C4-2B (cell line): ENCODE data around the gene VSTM2L.

Experiments used
- H3K27ac ChIP-seq: fragments of 450-650 bp; 2 replicates; pipeline ENCODE4 v1.5.1; 2017
- CTCF ChIP-seq: fragments of 450-650 bp; conservative IDR thresholded peaks from 2 replicates; pipeline ENCODE4 v1.5.1; 2017; ENCODE audit warnings: mild to moderate bottlenecking
- ZFX ChIP-seq: fragments of 450-650 bp; IDR thresholded peaks from 2 replicates; pipeline ENCODE4 v1.6.1; 2017

The VSTM2L gene

GRCh38 chr20:37873884-37874283, 29.0 kb upstream of the VSTM2L start:
- TF ChIP-seq ZFX (no peak), CTCF (no peak)
- no peak overlapping the region for H3K27ac ChIP-seq

- TF ChIP-seq CTCF: no peak
- no peak for TF ChIP-seq ZFX
- H3K27ac ChIP-seq: no peak overlapping the region
Observed at GRCh38 chr20:37875460-37876175, 27.3 kb upstream of the VSTM2L start.

GRCh38 chr20:37876863-37877262, 26.1 kb upstream of the VSTM2L start:
- TF ChIP-seq ZFX: no peak
- no peak for TF ChIP-seq CTCF
- H3K27ac ChIP-seq: no peak overlapping the region

- no peak for TF ChIP-seq ZFX
- no peak for TF ChIP-seq CTCF
- H3K27ac ChIP-seq: no peak overlapping the region
Observed at GRCh38 chr20:37877832-37878772, 24.8 kb upstream of the VSTM2L start.

- H3K27ac ChIP-seq: no peak overlapping the region
- no peak for TF ChIP-seq ZFX
- TF ChIP-seq CTCF: no peak
Observed at GRCh38 chr20:37878835-37879599, 23.9 kb upstream of the VSTM2L start.

GRCh38 chr20:37879843-37880242, 23.1 kb upstream of the VSTM2L start:
- no peak overlapping the region for H3K27ac ChIP-seq

More at GRCh38 chr20:37879843-37880242, 23.1 kb upstream of the VSTM2L start:
- TF ChIP-seq ZFX: no peak
- no peak for TF ChIP-seq CTCF
